ENCODE data around the gene ACAD8. TPM values are rescaled to one million over a fixed set of nuclear protein-coding genes. Genes with fewer than 3 reads are reported as not detected.

The ACAD8 gene
- 10 to 100 TPM; 15.9 to 22.2 (median 16.4) TPM for total RNA-seq
- 10 to 100 TPM; 32.7 to 38.5 TPM for polyA plus RNA-seq

DNA sequence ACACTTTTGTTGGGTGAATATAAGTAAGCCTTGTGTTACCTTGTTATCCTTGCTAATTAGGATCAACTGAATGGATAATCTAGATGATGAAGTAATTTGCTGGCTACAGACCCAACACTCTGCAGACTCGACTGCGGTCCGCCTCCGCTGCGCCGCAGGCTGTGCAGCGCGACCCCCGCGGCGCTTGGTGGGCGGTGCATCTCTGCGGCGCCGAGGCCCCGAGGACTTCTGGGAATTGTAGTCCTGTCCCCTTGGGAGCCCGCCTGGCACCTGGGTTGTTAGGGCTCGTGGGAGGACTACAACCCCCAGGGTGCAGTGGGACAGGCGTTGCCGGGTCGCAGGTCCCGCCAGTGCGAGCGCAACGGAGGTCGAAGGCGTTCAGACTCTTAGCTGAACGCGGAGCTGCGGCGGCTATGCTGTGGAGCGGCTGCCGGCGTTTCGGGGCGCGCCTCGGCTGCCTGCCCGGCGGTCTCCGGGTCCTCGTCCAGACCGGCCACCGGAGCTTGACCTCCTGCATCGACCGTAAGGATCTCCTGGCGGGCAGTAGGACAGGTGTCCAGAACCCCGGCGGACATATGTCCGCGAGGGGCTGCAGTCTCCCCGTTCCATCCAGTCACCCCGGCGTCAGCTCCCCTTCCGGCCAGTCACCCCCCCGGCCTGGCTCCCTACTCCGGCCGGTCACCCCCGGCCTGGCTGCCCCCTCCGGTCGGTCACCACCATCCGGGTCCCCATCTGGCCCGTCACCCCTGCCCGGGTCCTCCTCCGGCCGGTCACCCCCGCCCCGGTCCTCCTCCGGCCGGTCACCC is at the start of gene ACAD8, which contains the start of gene THYN1:
Gene ACAD8 (plus strand): TSS at position 381 of the 806 bp plus-strand sequence. CDS start 33 bp downstream, at position 414.
Gene THYN1 (minus strand): TSS at position 165 of the 806 bp plus-strand sequence. CDS start 470 bp downstream, outside the sequence.
- peak; percentile 99 to 100 (median 100) for ATAC-seq

GRCh38 chr11:134205729-134206128 is 47.6 kb upstream of the ACAD8 start:
- intact Hi-C loops (cut with DNase I) = no loop called here
- 93 to 95% methylated on average over 9 of the region's 9 CpGs for WGBS, 2 donors
- no peak overlapping the region for H3K4me3 ChIP-seq
- H3K4me1 ChIP-seq = no peaks in the 10 kb centered on the region
- FAIRE-seq = no peak
- H3K36me3 ChIP-seq = peaks cover 0 to 11% (median 0%) of the 10 kb centered on the region in 3 donors
- H3K27ac ChIP-seq = no peak overlapping the region
- ATAC-seq = no peak
- H3K27me3 ChIP-seq = no peaks in the 10 kb centered on the region
- H3K9me3 ChIP-seq = no peaks in the 10 kb centered on the region
- DNase-seq = no peak
- TF ChIP-seq, protein P1, sequence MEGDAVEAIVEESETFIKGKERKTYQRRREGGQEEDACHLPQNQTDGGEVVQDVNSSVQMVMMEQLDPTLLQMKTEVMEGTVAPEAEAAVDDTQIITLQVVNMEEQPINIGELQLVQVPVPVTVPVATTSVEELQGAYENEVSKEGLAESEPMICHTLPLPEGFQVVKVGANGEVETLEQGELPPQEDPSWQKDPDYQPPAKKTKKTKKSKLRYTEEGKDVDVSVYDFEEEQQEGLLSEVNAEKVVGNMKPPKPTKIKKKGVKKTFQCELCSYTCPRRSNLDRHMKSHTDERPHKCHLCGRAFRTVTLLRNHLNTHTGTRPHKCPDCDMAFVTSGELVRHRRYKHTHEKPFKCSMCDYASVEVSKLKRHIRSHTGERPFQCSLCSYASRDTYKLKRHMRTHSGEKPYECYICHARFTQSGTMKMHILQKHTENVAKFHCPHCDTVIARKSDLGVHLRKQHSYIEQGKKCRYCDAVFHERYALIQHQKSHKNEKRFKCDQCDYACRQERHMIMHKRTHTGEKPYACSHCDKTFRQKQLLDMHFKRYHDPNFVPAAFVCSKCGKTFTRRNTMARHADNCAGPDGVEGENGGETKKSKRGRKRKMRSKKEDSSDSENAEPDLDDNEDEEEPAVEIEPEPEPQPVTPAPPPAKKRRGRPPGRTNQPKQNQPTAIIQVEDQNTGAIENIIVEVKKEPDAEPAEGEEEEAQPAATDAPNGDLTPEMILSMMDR (IDR thresholded peaks at IDR 0.05) = no peak

More for the DNA sequence above, at the start of gene ACAD8, which contains the start of gene THYN1:
- FAIRE-seq (no peak), DNase-seq (peak; percentile 93 to 98 (median 96))
- H3K36me3 ChIP-seq = peaks cover 0 to 23% (median 0%) of the 10 kb centered on the region in 3 donors
- H3K4me3 ChIP-seq = peak within 1 kb of the TSS; percentile 75 to 94 (median 90)
- no peaks in the 10 kb centered on the region for H3K9me3 ChIP-seq
- peak within 1 kb of the TSS in 3 of 4 donors; percentile 39 to 50 (median 43) for H3K27ac ChIP-seq
- WGBS, 2 donors = 0% methylated on average over 48 to 70 of the region's 70 CpGs
- TF ChIP-seq, protein P1 (IDR thresholded peaks at IDR 0.05) = peak in 3 of 4 donors; percentile 10 to 47 (median 17)
- H3K27me3 ChIP-seq = no peaks in the 10 kb centered on the region
- peaks cover 0 to 17% (median 8%) of the 10 kb centered on the region in 3 donors for H3K4me1 ChIP-seq
- intact Hi-C loops (cut with DNase I) = no loop called here

DNA sequence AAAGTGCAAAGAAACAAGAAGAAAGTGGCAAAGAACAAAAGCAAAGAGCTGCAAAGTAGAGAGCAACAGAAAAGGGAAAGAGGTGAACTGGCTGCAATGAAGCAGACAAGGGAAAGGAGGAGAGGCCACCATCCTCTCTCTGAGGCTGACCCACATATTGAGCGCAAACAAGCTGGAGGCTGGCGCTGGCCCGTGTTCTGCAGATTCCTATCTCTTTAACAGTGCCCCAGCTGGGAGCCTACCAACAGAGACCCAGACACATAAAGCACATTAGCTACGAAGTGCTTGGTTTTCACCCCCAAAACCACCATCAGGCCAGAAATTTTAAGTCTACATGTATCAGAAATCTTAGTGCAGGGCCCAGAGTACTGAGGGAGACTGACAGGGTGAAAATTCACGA is 47.2 kb upstream of the ACAD8 start:
- peaks cover 0 to 11% (median 0%) of the 10 kb centered on the region in 3 donors for H3K36me3 ChIP-seq
- H3K9me3 ChIP-seq = no peaks in the 10 kb centered on the region
- H3K4me3 ChIP-seq = no peak overlapping the region
- TF ChIP-seq, protein P1 (IDR thresholded peaks at IDR 0.05) = no peak
- H3K4me1 ChIP-seq = no peaks in the 10 kb centered on the region
- H3K27me3 ChIP-seq = no peaks in the 10 kb centered on the region
- FAIRE-seq = no peak
- ATAC-seq = no peak
- intact Hi-C loops (cut with DNase I) = no loop called here
- no peak for DNase-seq
- WGBS, 2 donors = 84 to 86% methylated on average over 5 of the region's 5 CpGs
- H3K27ac ChIP-seq = no peak overlapping the region

- no peak for FAIRE-seq
- DNase-seq = peak in 4 of 6 donors; percentile 25 to 67 (median 40)
- no peak overlapping the region for H3K4me3 ChIP-seq
- TF ChIP-seq, protein P1 (IDR thresholded peaks at IDR 0.05) = peak; percentile 31 to 75 (median 50)
- H3K9me3 ChIP-seq = no peaks in the 10 kb centered on the region
- peaks cover 0 to 3% (median 0%) of the 10 kb centered on the region in 3 donors for H3K36me3 ChIP-seq
- no peaks in the 10 kb centered on the region for H3K4me1 ChIP-seq
- WGBS, 2 donors = 78 to 80% methylated on average over 16 of the region's 16 CpGs
- no peak overlapping the region for H3K27ac ChIP-seq
- ATAC-seq = peak in 2 of 4 donors; percentile 40 to 46
- intact Hi-C loops (cut with DNase I) = no loop called here
- no peaks in the 10 kb centered on the region for H3K27me3 ChIP-seq
These were observed 45.7 kb upstream of the ACAD8 start for GRCh38 chr11:134207538-134208239.
